KOPT-K1 (cell line): ENCODE measurements around the gene ROS1.
"Not testable (repeated sequence)": the region's sequence is repeated elsewhere in the genome, so short reads cannot be mapped to it uniquely, and the experiment has no call there.

ENCODE experiments used
- H3K27ac ChIP-seq: fragments of 200-600 bp; sonication (generic); 2 replicates; pipeline ENCODE4 v1.5.1; 2016; ENCODE audit warnings: antibody characterized with exemption, mild to moderate bottlenecking, low read depth, low read length; ENCODE audit not compliant: poor library complexity, severe bottlenecking
- H3K36me3 ChIP-seq: fragments of 200-600 bp; sonication (generic); 2 replicates; pipeline ENCODE4 v1.5.1; 2017; ENCODE audit warnings: antibody characterized with exemption, mild to moderate bottlenecking, low read length, moderate library complexity; ENCODE audit not compliant: insufficient read depth
- H3K9me3 ChIP-seq: fragments of 200-600 bp; sonication (generic); 2 replicates; pipeline ENCODE4 v1.5.1; 2017; ENCODE audit warnings: antibody characterized with exemption, low read length, mild to moderate bottlenecking; ENCODE audit not compliant: insufficient read depth, poor library complexity, severe bottlenecking

ROS1 gene

DNA sequence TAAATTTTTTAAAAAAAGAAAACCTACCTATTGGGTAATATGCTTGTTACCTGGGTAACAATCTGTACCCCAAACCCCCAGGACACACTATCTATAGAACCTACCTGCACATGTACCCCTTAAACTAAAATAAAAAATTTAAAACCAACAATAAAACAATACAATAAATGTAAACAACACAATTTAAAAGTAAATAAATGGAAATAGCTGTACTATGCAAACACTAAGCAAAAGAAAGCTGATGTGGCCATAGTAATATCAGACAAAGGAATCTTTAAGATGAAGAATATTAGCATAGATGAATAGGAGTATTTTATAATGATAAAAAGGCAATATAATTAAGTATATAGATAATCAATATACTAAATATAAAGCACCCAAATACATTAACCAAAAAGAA is 50.3 kb downstream of the ROS1 start:
- Histone ChIP-seq H3K27ac (no peak overlapping the region), H3K9me3 (peaks cover 5% of the 10 kb centered on the region), H3K36me3 (no peaks in the 10 kb centered on the region)

DNA sequence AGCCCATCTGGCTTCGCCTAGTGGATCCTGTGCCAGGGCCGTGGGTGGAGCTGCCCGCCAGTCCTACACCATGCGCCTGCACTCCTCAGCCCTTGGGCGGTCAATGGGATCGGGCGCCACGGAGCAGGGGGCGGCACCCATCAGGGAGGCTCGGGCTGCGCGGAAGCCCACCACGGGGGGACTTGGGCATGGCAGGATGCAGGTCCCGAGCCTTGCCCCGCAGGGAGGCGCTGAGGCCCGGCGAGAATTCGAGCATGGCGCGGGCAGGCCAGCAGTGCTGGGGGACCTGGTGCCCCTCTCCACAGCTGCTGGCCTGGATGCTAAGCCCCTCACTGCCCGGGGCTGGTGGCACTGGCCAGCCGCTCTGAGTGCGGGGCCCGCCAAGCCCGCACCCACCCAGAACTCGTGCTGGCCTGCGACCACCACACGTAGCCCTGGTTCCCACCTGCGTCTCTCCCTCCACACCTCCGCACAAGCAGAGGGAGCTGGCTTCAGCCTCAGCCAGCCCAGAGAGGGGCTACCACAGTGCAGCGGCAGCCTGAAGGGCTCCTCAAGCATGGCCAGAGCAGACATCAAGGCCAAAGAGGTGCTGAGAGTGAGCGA is 52.4 kb downstream of the ROS1 start:
- no peaks in the 10 kb centered on the region for H3K36me3 ChIP-seq
- peaks cover 5% of the 10 kb centered on the region for H3K9me3 ChIP-seq
- H3K27ac ChIP-seq, result no peak overlapping the region

DNA sequence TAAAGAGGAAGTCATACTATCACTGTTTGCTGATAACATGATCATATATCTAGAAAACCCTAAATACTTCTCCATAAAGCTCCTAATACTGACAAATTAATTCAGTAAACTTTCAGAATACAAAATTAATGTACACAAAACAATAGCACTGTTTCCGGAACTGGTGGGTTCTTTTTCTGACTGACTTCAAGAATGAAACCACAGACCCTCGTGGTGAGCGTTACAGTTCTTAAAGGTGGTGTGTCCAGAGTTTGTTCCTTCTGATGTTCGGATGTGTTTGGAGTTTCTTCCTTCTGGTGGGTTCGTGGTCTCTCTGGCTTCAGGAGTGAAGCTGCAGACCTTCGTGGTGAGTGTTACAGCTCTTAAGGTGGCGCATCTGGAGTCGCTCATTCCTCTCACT is 53.5 kb downstream of the ROS1 start:
- not testable (repeated sequence) for H3K9me3 ChIP-seq, H3K27ac ChIP-seq, H3K36me3 ChIP-seq

DNA sequence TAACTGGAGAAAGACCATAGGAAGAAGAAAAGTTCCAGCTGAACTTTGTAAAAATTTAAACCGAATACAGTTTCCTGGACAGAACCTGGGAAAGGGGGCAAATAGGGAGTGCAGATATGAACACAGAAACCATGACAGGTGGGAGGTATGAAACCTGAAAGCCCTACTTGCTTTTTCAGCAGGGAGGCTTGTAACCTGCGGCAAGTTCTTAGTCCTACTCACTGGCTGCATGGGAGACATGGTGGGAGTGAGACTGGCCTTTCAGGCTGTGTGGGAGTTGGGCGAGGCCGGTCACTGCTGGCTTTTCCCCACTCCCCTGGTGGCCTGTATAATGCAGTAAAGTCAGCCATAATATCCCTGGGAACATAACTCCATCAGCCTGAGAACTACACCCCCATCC is 54.2 kb downstream of the ROS1 start:
- Histone ChIP-seq H3K9me3 (peaks cover 5% of the 10 kb centered on the region), H3K27ac (no peak overlapping the region)

DNA sequence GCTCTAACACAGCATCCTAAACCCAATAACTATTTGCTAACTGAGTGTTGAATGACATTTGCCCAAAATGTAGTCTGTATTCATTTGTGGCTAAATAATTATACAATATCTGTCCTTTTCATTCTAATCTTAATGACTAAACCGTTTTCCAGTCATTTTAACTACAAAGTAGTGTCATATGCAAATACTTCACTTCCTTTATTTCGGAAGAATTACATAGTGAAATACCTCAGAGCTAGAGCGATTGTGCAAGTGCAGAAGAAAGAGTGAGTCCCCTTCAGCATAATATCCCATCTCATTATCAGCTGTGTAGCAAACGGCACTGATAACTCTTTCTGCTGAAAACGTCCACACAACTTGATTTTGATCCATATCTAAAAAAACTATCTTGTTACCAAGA is 66.2 kb downstream of the ROS1 start:
- Histone ChIP-seq H3K9me3 (no peaks in the 10 kb centered on the region), H3K27ac (no peak overlapping the region), H3K36me3 (no peaks in the 10 kb centered on the region)

More for the DNA sequence above, 54.2 kb downstream of the ROS1 start:
- no peaks in the 10 kb centered on the region for H3K36me3 ChIP-seq

DNA sequence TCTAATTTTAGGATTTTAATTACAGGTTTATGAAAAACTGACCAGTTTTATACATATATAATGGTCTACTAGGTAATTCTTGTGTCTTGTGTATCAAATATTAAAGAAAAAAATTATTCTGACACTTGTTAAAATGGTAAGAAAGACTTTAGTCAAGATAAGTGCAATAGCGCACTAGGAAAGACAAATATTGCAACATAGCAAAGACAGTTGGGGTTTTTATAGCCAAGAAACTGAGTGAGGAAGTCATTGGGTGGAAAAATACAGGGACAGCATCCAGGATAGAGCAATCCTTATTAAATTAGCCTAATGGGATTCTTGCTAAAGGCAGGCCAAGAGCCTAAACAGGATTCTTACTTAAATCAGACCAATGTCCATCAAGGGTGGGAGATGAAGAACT is 71.1 kb downstream of the ROS1 start:
- no peaks in the 10 kb centered on the region for H3K9me3 ChIP-seq

DNA sequence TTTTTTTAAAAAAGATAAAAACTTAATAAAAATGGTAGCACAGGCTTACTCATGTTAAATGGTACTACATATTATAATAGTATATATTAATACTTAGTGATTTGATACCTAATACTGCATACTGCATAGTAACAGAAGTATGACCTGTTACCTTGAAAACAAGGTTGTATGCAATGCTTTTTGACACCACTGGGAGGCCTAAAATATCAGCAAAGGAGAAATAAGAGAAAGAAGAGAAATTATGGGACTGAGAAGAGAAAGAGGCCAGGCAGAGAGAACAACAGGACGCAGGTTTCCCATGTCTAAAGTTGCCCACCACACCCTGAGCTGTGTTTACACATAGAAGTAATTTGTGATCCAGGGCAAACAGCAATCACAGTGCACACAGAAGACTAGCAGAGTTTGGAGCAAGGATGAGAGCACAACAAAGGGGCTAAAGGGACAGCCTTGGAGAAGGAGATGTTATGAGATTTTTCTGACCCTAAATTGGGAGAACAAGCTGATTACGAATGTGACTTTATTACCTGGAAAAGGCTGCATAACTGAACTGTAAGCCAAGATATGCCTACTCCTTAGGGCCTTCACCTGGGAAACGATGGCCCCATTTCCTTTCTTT is 73.2 kb downstream of the ROS1 start:
- no peak overlapping the region for H3K27ac ChIP-seq
- H3K36me3 ChIP-seq, result no peaks in the 10 kb centered on the region
- no peaks in the 10 kb centered on the region for H3K9me3 ChIP-seq

More for the DNA sequence above, 71.1 kb downstream of the ROS1 start:
- H3K27ac ChIP-seq, result no peak overlapping the region
- no peaks in the 10 kb centered on the region for H3K36me3 ChIP-seq

DNA sequence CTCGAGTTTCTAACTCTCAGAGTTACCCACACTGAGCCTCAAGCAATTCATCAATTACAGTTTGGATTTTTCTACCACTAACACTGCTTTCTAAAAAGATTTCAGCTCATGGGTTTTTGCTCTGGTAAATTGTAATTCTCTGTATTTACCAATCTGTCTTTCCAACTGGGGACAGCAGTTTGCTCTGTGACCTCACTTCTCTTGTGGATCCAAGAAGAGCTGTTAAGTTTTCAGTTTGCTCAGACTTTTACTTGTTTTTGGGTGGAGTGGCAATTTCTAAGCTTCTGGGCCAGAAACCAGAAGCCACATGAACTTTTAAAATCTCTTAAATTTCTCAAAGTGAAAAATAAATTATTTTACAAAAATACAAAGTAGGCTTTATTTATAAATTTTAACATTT is 74.2 kb downstream of the ROS1 start:
- Histone ChIP-seq H3K9me3 (no peaks in the 10 kb centered on the region), H3K27ac (no peak overlapping the region), H3K36me3 (no peaks in the 10 kb centered on the region)

DNA sequence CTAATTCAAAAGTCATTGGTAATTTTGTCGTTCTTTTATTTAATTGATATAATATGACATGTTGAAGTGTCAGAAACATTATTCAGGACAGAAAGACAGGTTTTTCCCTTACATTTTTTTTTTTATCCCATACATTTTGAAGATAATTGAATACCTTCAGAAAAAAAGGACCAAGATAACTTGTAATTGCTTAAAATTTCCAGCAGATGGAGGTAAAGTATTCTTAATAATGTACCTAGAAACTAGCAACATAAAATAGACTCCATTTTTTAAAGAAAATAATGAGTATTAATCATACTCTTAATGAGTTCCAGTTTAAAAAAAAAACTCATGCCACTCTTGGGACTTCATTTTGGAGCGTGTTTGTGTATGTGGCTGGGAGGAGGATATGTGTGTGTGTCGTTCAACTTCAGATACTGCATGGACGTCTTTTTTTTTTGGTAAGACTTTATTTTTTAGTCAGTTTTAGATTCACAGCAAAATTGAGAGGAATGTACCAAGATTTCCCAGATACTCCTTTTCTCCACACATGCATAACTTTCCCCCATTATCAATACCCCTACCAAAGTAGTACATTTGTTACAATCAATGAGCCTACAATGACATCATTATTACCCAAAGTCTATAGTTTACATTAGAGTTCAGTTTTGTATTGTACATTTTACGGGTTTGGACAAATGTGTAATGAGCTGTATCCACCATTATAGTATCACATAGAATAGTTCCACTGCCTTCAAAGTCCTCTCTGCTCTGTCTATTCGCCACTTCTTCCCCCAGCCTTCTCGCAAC is 79.4 kb downstream of the ROS1 start:
- Histone ChIP-seq H3K9me3 (no peaks in the 10 kb centered on the region), H3K27ac (no peak overlapping the region), H3K36me3 (no peaks in the 10 kb centered on the region)

DNA sequence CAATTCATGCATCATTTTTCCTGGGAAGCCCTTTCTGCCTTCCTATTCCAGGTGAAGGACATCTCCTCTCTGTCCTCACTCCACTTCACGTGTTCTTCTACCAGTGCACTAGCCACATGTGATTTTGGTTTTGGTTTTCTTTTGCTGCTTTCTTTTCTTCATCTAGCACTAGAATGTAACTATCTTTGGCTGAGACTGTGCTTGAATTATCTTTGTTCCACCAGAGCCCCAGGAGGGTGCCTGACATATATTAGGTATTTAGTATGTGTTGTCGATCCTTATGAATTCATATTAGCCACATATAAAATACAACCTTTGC is 80.5 kb downstream of the ROS1 start:
- Histone ChIP-seq H3K27ac (no peak overlapping the region), H3K9me3 (no peaks in the 10 kb centered on the region)

DNA sequence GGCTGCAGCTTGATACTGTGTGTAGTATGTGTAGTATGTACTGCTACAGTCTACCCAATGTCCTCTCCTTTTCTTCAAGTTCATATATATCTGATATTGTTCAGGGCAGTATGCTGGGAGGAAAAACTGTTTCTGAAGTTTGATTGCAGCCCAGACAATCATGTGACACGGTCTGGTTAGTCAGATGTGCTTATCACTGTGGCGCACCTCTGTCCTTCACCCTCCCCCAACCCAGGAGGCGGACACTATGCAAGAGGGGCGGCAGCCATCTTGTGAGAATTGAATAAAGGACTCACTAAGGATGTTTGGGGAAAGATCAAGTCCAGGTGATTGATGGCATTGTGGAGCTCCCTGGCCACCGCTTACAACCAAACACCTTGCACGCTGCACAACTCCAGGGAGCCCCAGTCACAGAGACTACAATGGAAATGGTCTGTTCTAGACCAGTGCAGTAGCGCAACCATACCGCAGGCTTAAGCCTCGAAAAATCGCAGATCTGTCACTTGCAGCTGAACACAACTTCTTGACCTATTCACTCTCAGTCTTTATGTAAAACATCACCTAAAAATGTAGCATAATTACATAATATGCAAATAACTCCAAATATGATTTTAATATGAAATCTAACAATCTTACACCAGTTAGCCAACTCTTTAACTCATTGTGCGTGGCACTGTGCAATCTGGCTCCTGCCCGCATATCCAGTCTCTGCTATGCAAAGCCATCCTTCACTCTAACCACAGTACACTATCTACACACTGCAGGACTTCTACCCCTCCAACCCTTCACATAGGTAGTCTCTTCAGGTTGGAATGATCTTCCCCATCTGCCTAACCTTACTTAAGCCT is 81.1 kb downstream of the ROS1 start:
- Histone ChIP-seq H3K9me3 (no peaks in the 10 kb centered on the region), H3K27ac (no peak overlapping the region), H3K36me3 (no peaks in the 10 kb centered on the region)

More for the DNA sequence above, 80.5 kb downstream of the ROS1 start:
- H3K36me3 ChIP-seq, result no peaks in the 10 kb centered on the region

DNA sequence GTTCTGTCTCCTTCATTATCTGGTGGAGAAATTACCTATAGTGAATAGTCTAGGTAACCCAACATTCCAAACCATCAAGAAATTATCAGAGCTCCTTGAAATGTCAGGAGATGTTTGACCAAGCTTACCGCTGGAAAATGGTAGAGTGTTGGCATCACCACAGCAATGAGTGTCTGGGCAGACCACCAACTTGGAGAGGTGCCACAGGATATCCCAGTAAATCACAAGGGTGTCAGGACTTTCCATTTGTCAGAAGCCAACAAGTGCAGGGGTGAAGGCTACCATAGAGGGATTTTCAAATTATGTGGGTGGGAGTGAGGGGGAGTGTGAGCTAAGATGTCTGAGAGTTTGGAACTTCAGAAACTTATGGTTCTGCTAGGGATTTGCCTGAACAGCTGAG is 87.2 kb downstream of the ROS1 start:
- Histone ChIP-seq H3K27ac (no peak overlapping the region), H3K36me3 (no peaks in the 10 kb centered on the region), H3K9me3 (no peaks in the 10 kb centered on the region)

DNA sequence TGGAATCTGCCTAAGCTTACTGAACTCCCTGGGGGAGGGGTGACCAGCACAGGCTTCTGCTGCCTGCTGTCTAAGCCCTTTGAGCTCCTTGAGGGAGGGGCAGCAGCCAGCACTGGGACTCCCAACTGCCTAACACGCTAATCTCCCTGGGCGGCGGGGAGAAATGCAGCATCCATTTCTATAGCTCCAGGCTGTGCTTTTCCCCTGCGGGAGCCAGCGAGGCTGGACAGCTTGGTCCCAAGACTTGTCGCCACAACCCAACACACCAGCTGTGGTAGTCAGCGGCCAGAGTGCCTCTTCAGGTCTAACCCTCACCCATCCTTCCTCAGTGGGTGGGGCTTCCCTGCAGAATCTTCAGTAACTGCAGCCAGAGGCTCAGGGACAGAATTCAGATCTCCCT is 95.8 kb downstream of the ROS1 start:
- Histone ChIP-seq H3K9me3 (no peaks in the 10 kb centered on the region), H3K27ac (no peak overlapping the region), H3K36me3 (no peaks in the 10 kb centered on the region)

DNA sequence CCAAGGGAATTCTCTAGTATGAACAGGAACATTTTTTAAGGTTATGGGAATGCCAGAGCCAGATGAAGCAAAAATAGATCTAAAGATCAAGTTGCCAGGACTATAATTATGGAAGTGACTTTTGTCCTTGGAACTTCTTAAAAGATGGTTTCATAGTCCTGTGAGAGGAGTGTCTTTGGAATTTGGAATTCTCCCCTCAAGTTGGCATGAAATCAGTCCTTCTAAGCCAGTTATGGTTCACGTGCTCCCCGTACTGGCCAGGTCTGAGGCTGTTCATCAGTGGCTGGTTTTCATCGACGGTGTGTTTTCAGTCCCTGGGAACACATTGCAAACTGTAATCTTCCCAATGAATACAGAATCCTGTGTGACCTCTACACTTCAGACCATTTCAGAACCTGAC is 97.2 kb downstream of the ROS1 start:
- Histone ChIP-seq H3K36me3 (no peaks in the 10 kb centered on the region), H3K27ac (no peak overlapping the region), H3K9me3 (no peaks in the 10 kb centered on the region)

DNA sequence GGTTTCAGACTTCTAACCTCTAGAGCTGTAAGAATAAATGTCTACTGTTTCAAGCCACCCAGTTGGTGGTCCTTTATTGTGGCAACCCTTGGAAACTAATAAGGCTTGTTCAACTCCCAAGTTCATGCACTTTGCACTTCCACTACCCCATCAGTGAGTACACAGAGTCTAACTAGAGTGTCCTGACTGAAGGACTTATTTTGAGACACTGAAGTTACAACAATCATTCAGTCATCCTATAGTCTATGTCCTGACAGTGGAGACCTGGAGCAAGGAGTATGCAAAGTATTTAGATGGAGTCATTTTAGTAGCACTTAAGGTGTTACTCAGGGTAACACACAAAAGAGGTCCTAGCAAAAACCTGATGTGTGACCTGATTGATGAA is 97.7 kb downstream of the ROS1 start:
- Histone ChIP-seq H3K27ac (no peak overlapping the region), H3K9me3 (no peaks in the 10 kb centered on the region), H3K36me3 (no peaks in the 10 kb centered on the region)
